ENCODE results near the gene KNDC1.

DNA sequence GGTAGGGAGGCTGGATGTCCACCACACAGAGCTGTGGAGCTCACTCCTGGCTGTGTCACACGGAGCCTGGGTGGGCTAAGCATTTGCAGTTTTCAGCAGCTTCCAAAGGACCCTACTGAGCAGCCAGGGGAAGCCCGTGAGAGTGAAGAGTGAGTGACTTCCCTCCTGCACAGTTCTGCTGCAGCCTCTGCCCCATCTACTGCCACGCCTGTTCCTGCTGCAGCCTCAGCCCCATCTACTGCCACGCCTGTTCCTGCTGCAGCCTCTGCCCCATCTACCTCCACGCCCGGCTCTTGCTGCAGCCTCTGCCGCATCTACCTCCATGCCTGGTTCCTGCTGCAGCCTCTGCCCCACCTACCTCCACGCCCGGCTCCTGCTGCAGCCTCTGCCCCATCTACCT lies 104.4 kb downstream of the KNDC1 start:
- TF ChIP-seq, protein P1, sequence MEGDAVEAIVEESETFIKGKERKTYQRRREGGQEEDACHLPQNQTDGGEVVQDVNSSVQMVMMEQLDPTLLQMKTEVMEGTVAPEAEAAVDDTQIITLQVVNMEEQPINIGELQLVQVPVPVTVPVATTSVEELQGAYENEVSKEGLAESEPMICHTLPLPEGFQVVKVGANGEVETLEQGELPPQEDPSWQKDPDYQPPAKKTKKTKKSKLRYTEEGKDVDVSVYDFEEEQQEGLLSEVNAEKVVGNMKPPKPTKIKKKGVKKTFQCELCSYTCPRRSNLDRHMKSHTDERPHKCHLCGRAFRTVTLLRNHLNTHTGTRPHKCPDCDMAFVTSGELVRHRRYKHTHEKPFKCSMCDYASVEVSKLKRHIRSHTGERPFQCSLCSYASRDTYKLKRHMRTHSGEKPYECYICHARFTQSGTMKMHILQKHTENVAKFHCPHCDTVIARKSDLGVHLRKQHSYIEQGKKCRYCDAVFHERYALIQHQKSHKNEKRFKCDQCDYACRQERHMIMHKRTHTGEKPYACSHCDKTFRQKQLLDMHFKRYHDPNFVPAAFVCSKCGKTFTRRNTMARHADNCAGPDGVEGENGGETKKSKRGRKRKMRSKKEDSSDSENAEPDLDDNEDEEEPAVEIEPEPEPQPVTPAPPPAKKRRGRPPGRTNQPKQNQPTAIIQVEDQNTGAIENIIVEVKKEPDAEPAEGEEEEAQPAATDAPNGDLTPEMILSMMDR (IDR thresholded peaks at IDR 0.05): no peak
- TF ChIP-seq POLR2A (IDR thresholded peaks at IDR 0.05): no peak

Measured in adrenal gland (tissue), 5 donors.